Measurements from ENCODE around the gene DLX1.

- TF ChIP-seq ZNF777 (tag by site-specific recombination; IDR thresholded peaks at IDR 0.05; ENCODE audit: borderline replicate concordance) (no peak), CTCF (tag by site-specific recombination; IDR thresholded peaks at IDR 0.05) (no peak), GLIS1 (tag by site-specific recombination; IDR thresholded peaks at IDR 0.05) (no peak), ZNF175 (tag by site-specific recombination; IDR thresholded peaks at IDR 0.05) (no peak), ZNF785 (tag by site-specific recombination; IDR thresholded peaks at IDR 0.05) (no peak)
- TF ChIP-seq, protein P1, sequence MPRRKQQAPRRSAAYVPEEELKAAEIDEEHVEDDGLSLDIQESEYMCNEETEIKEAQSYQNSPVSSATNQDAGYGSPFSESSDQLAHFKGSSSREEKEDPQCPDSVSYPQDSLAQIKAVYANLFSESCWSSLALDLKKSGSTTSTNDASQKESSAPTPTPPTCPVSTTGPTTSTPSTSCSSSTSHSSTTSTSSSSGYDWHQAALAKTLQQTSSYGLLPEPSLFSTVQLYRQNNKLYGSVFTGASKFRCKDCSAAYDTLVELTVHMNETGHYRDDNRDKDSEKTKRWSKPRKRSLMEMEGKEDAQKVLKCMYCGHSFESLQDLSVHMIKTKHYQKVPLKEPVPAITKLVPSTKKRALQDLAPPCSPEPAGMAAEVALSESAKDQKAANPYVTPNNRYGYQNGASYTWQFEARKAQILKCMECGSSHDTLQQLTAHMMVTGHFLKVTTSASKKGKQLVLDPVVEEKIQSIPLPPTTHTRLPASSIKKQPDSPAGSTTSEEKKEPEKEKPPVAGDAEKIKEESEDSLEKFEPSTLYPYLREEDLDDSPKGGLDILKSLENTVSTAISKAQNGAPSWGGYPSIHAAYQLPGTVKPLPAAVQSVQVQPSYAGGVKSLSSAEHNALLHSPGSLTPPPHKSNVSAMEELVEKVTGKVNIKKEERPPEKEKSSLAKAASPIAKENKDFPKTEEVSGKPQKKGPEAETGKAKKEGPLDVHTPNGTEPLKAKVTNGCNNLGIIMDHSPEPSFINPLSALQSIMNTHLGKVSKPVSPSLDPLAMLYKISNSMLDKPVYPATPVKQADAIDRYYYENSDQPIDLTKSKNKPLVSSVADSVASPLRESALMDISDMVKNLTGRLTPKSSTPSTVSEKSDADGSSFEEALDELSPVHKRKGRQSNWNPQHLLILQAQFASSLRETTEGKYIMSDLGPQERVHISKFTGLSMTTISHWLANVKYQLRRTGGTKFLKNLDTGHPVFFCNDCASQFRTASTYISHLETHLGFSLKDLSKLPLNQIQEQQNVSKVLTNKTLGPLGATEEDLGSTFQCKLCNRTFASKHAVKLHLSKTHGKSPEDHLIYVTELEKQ (tag by site-specific recombination; IDR thresholded peaks at IDR 0.05; ENCODE audit: borderline replicate concordance) = no peak
Measured at GRCh38 chr2:172135446-172135845, 50.1 kb downstream of the DLX1 start.
